Kidney epithelial cell (primary cell): ENCODE data around the gene CTDSP1. TPM values are rescaled to one million over a fixed set of nuclear protein-coding genes. Genes with fewer than 3 reads are reported as not detected.

Source experiments
- total RNA-seq: library from RNA; depleted of rRNA; stranded (reverse); fragments of >200 nt; gene quantifications from 2 replicates; pipeline ENCODE4 v1.2.3, GENCODE V29; 2015

CTDSP1 gene
- total RNA-seq, 1 donor from 2014 or later = 37.8 TPM

Other genes with a start within 250 kb of the CTDSP1 start
- not detected in 2 replicates for gene CXCR1, start 232.9 kb upstream of the CTDSP1 start, total RNA-seq
- gene ARPC2, start 182.7 kb upstream of the CTDSP1 start, total RNA-seq = 387 and 464 TPM in 2 replicates
- gene GPBAR1, start 138.9 kb upstream of the CTDSP1 start, total RNA-seq = 0.92 TPM in 1 of 2 replicates, not detected in the other
- gene AAMP, start 129.7 kb upstream of the CTDSP1 start, total RNA-seq = 173 and 174 TPM in 2 replicates
- 36.8 and 45.4 TPM in 2 replicates for gene PNKD, start 129.3 kb upstream of the CTDSP1 start, total RNA-seq
- 155 and 160 TPM in 2 replicates for gene TMBIM1, start 107.4 kb upstream of the CTDSP1 start, total RNA-seq
- gene CATIP, start 43.0 kb upstream of the CTDSP1 start, total RNA-seq = not detected in 2 replicates
- 0.21 TPM in 1 of 2 replicates, not detected in the other for gene SLC11A1, start 17.6 kb upstream of the CTDSP1 start, total RNA-seq
- not detected in 2 replicates for gene VIL1, start 19.3 kb downstream of the CTDSP1 start, total RNA-seq
- gene USP37, start 168.5 kb downstream of the CTDSP1 start, total RNA-seq = 7.5 and 9.4 TPM in 2 replicates
- gene CNOT9, start 169.0 kb downstream of the CTDSP1 start, total RNA-seq = 38.5 and 57.1 TPM in 2 replicates
- gene PLCD4, start 208.0 kb downstream of the CTDSP1 start, total RNA-seq = 0.08 and 0.27 TPM in 2 replicates